Stimulated activated CD4-positive, alpha-beta T cell treated with anti-CD3 and anti-CD28 coated beads, Interleukin-1b, Interleukin-23, amount 100 ng/mL, for 24 hours (primary cell): Measurements from ENCODE around the gene ALDH9A1.

Experiments used
- DNase-seq, 4 experiments: peaks; one replicate each; pipeline ENCODE4 v3.0.0-alpha.2; 2020; ENCODE audit warnings: low read depth in 4 of 4, low spot score in 1 of 4

The ALDH9A1 gene

GRCh38 chr1:165628147-165628822 is 70.1 kb downstream of the ALDH9A1 start:
- DNase-seq = no peak

- no peak for DNase-seq
These were observed 73.9 kb downstream of the ALDH9A1 start for GRCh38 chr1:165624441-165624840.

- no peak for DNase-seq
These were observed 74.7 kb downstream of the ALDH9A1 start for GRCh38 chr1:165623624-165624023.

GRCh38 chr1:165619647-165620151 is 78.7 kb downstream of the ALDH9A1 start:
- no peak for DNase-seq

DNA sequence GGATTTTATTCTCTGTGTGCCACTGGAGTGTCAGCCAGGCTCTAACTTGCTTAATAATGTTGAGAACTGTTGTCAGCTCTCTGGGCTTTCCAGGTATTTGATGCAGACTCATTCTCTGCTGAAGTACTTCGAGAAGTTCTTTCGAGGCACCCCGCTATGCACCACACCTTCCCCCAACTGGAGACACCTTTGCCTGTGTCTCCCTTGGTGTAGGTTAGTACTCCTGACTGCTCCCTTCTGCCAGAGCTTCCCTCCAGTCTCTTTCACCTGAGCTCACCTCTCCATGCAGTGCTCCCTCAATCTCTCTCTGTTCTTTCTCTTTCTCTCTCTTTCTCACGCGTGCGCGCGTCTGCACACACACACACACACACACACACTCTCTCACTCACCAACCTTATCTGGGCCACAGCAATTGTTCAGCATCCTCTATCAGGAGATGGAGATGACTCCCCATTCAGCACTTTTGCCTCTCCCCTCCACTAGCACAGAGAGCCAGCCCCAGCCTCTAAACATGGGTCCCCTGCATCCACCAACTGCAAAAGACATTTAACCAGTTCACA is 81.3 kb downstream of the ALDH9A1 start:
- no peak for DNase-seq

GRCh38 chr1:165616054-165616612 is 82.2 kb downstream of the ALDH9A1 start:
- DNase-seq = no peak
